Stromal cell of bone marrow (primary cell): ENCODE results near the gene SERPINH1.

Experiments used
- DNase-seq: peaks from one replicate; pipeline ENCODE4 v3.0.0-alpha.2; 2012; ENCODE audit warnings: low read depth

SERPINH1 gene

GRCh38 chr11:75555079-75555811 lies 6.8 kb upstream of the SERPINH1 start:
- DNase-seq: no peak

GRCh38 chr11:75556275-75556674 lies 5.8 kb upstream of the SERPINH1 start:
- DNase-seq: no peak

GRCh38 chr11:75557666-75558494 lies 4.2 kb upstream of the SERPINH1 start:
- DNase-seq: peak; percentile 90

GRCh38 chr11:75558939-75559843 lies 2.9 kb upstream of the SERPINH1 start:
- DNase-seq: peak; percentile 73

- DNase-seq: no peak
Observed at GRCh38 chr11:75560644-75561043, 1.4 kb upstream of the SERPINH1 start.

- DNase-seq: no peak
Observed at GRCh38 chr11:75561426-75562047, 516 bp upstream of the SERPINH1 start.

- DNase-seq: no peak
Observed at GRCh38 chr11:75562836-75563484, 907 bp downstream of the SERPINH1 start.

- no peak for DNase-seq
Observed at GRCh38 chr11:75563501-75563977, 1.5 kb downstream of the SERPINH1 start.

- peak; percentile 89 for DNase-seq
Observed at GRCh38 chr11:75563978-75564552, 2.0 kb downstream of the SERPINH1 start.

- DNase-seq: peak; percentile 78
Observed at GRCh38 chr11:75565221-75565814, 3.3 kb downstream of the SERPINH1 start.

GRCh38 chr11:75565916-75566762 lies 4.1 kb downstream of the SERPINH1 start:
- no peak for DNase-seq

GRCh38 chr11:75566763-75567279 lies 4.8 kb downstream of the SERPINH1 start:
- no peak for DNase-seq

- DNase-seq: no peak
Observed at GRCh38 chr11:75567971-75568370, 5.9 kb downstream of the SERPINH1 start.

GRCh38 chr11:75568616-75569219 lies 6.7 kb downstream of the SERPINH1 start:
- no peak for DNase-seq

GRCh38 chr11:75570559-75571139 lies 8.6 kb downstream of the SERPINH1 start:
- DNase-seq: no peak

GRCh38 chr11:75571625-75572024 lies 9.6 kb downstream of the SERPINH1 start:
- no peak for DNase-seq

GRCh38 chr11:75572744-75573143 lies 10.7 kb downstream of the SERPINH1 start:
- DNase-seq: no peak
